Stimulated activated CD8-positive, alpha-beta memory T cell treated with anti-CD3 and anti-CD28 coated beads, Interleukin-4, amount 100 ng/mL, for 1 hour (primary cell): ENCODE data around the gene NPFFR1.

Experiments
- DNase-seq, 2 donors: peaks; one replicate each; pipeline ENCODE4 v3.0.0-alpha.2; 2020; ENCODE audit warnings: low read depth in 2 of 2, low spot score in 1 of 2

Gene NPFFR1

DNA sequence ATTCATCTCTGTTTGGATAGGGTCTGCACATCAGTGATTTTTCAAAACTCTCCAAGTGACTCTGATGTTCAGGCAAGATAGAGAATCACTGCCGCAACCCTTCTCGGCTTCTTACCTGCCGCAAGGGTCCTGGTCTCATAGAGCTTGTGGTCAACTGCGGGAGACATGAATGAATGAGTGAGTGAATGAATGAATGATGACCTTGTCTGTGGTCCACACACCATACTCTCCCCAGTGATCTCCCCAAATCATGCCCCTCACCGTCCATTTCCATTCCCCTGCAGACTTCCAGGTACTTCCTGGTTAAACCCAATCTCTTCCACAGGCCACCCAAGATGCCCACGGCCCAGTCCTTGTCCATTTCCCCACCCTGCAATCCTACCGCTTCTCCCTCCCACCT lies 5.9 kb upstream of the NPFFR1 start:
- no peak for DNase-seq

DNA sequence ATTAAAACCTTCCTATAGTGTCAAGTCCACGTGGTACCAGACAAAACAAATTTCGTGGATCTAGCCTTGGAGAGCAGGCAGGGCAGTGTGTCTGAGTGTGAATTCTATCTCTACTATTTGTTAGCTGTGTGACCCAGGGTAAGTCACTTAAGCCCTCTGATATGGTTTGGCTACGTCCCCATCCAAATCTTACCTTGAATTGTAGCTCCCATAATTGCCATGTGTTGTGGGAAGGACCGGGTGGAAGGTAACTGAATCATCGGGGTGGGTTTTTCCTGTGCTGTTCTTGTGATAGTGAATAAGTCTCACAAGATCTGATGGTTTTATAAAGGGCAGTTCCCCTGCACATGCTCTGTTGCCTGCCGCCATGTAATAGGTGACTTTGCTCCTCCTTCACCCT lies 2.8 kb upstream of the NPFFR1 start:
- no peak for DNase-seq

DNA sequence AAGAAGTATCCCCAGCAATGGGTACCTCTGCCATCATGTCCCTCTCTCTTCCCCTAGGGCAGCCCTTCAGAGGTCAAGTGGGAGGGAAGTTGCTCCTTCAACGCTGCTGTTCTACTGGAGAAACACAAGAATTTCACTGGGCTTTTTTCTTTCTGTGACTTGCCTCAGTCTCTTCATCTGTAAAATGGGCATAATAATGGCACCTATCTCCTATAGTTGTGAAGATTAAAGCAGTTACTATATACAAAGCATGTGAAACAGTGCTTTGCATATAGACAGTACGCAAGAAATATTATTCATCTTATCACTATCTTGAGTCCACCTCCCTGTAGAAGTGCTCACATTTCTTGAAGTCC lies 1.6 kb upstream of the NPFFR1 start:
- no peak for DNase-seq

DNA sequence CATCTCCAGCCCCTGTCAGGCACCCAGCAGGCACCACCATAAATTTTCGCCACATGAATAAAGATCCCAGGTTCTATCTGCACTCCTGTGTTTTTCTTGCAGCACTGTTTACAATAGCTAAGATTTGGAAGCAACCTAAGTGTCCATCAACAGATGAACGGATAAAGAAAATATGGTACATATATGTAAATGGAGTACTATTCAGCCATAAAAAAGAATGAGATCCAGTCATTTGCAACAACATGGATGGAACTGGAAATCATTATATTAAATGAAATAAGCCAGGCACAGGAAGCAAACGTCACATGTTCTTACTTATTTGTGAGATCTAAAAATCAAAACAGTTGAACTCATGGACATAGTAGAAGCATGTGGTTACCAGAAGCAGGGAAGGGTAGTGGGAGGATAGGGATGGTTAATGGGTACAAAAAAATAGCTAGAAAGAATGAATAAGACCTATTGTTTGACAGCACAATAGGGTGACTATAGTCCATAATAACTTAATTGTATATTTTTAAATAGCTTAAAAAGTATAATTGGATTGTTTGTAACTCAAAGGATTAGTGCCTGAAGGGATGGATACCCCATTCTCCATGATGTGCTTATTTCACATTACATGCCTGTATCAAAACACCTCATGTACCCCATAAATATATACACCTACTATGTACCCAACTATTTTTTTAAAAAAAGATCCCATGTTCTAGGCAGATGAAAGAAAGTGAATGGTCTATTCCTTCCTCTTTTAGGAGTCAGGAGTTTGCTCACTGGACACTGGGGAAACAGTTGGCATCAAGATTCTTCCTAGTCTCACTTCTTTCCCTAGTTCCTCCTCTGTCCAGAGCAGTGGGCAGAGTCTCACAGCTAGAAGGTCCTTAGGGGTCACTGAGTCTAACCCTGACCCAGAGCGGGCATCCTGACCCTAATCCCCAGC lies 1.0 kb upstream of the NPFFR1 start:
- no peak for DNase-seq

DNA sequence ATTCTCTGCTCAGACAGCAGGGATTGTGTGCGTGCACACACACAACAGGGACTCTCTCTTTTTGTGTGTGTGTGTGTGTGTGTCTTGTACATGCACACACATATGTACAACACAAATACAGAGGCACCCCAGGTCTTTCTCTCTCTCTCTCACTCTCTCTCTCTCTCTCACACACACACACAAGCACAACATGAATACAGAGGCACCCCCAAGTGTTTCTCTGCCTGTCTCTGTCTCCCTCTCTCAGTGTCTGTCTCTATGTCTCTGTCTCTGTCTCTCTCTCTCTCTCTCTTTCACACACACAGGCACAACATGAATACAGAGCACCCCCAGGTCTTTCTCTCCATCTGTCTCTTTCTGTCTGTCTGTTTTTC lies 746 bp downstream of the NPFFR1 start:
- DNase-seq = no peak

DNA sequence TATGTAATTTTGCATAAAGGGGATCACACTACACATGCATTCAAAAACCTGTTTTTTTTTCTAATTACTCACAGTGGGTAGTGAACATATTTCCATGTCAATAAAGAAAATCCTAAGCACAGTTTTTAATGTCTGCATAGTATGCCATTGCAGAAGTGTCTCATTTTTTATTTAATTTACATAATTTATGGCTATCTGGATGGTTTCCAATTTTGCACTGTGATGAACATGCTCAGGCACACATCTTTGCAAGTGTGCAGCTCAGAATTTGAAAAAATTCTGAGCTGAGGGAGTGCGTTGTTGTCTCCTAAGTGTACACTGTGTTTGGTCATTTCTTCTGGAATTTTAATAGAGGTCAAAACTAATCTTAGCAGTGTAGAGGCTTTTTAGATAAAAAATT lies 2.2 kb downstream of the NPFFR1 start:
- DNase-seq = no peak

DNA sequence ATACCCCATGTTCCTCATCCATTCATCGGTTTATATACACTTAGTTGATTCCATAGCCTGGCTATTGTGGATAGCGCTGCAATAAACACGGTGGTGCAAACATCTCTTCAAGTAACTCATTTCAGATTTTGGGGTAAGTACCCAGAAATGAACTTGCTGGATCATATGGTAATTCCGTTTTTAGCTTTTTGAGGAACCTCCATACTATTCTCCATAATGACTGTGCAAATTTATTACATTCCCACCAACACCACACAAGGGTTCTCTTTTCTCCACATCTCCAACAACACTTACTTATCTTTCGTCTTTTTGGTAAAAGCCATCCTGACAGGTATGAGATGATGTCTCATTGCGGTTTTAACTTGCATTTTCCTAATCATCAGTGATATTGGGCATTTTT lies 3.7 kb downstream of the NPFFR1 start:
- DNase-seq = no peak

DNA sequence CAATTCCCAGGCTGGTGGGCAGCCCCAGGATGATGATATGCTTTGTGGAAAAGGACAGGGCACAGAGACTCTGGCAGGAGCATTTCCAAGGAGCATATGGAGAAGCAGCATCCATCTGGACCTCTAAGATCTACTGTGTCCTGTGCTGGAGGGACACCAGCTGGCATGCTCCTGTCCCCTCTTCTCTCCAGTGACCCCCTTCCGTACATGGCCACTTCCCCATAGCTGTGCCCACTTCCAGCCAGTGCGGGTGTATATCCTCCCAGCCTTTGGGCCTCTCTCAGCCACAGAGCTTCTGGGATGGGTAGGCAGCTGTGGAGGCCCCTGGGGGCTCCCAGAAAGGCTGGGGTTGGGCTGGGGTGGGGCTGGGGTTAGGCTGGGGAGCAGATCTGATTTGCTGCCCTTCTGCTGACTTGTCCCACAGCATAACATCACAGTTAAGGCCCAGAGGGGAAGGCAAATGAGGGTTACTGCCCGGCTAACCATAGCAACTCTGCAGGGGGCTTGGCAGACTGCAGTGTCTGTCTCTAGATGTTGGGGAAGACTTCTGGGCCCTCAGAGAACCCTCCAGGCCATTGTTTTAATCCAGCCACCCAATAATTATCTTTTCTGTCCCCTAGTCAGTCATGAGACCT lies 6.3 kb downstream of the NPFFR1 start:
- no peak for DNase-seq

DNA sequence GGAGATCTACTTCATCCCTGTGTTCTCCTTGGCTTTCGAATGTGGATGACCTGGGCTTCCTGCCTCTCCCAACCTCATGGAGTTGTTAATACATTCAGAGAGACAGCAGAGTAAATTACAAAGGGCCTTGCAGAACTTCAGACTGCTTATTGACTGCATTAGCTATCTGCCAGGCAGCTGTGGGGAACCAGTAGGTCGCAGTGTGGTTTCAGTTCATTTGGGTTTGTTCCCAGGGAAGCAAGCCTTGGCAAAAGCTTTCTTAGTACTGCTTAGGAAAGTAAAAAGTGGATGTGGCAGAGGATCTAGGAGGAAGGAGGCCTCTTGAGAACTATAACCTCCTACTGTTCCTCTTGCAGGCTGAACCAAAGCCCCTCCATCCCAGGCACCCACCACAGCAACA lies 9.2 kb downstream of the NPFFR1 start:
- no peak for DNase-seq

DNA sequence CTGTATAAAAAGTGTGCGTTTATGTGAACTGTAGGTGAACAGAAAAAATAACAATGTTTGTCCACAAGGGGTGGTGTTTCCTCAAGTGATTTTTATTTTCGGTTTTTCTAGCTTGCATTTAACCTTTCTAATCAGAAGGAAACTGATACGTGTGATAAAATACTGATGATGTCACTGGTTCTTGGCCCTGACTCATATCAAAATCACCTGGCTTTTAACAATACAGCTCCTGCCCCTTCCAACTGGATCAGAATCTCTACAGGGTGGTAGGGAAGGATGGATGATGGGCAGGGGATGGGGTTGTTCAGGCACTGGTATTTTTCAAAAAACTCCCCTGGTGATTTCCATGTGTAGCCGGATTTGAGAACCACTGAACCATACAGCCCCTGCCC lies 10.9 kb downstream of the NPFFR1 start:
- no peak for DNase-seq

DNA sequence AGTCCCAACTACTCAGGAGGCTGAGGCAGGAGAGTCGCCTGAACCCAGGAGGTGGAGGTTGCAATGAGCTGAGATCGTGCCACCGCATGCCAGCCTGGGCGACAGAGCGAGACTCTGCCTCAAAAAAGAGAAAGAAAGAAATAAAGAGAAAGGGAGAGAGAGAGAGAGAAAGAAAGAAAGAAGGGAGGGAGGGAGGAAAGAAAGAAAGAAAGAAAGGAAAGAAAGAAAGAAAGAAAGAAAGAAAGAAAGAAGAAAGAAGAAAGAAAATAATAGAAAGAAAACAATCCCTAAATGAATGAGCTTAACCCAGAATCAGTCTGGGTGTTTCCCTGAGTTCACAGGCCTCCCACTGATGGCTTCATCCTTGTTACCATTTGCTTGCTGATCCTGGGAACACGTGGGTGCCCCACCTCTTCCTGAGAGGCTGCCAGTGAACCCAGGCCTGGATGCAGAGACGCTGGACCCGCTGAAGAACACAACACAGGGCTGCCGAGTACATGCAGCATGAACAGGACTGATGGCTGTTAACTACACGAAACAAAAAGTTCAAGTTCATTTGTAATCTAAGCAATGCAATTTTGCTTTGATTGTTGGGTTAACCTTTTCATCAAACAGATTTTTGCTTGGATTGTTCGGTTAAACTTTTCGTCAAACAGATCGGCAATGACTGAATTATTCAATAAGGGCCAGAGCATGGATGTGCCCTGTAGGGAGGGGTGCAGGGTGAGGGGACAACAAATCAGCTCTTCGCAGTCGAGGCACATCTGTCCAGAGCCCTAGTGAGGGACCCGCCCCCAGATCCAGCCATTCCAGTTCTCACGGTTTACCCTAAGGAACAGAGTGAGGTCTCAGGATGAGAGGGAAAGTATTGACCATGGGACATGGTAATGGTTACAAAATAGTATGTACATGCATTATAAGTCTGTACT lies 11.5 kb downstream of the NPFFR1 start:
- no peak for DNase-seq

DNA sequence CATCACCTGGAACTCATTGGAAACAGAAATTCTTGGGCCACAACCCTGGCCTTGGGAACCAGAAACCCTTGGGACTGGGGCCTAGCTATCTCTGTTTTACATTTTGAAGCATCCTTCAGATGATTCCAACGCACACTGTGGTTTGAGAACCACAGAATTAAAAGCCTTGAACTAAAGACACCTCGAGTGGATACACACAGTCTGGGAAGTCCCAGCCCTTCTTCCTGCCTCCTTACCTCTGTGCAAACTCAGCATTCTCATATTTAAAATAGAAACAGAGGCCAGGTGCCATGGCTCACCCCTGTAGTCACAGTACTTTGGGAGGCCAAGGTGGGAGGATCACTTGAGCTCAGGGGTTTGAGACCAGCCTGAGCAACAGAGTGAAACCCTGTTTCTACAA lies 12.9 kb downstream of the NPFFR1 start:
- DNase-seq = no peak

DNA sequence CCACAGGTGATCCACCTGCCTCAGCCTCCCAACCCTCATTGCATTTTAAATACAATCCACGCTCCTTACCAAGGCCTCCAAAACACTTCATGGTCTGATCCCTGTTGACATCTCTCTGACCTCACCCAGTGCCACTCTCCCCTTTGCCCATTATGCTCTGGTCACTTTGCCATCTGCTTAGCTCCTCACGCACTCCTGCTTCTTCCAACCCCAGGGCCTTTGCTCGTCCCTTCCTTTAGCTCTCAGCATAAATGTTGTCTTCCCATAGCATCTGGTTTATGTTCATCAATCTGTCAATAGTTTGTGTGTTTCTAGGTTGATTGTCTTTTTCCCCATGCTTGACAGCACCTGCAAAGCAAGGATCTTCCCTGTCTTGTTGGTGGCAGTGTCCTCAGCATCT lies 14.1 kb downstream of the NPFFR1 start:
- no peak for DNase-seq

DNA sequence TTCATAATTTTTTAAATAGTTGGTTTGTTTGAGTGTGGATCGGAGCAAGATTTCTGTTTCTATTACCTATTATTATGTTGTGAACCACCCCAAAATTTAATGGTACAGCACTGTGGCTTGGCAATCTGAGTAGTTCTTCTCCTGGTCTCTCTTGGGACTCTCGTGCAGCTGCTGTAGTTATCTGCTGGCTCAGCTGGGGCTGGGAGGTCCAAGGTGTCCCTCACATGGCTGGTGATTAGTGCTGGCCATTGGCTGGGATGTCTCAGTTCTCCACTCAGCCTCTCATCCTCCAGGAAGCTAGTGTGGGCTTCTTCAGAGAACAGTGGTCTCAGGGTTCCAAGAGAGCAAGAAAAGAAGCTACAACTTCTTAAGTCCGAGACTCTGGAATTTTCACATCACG lies 15.4 kb downstream of the NPFFR1 start:
- DNase-seq = no peak

DNA sequence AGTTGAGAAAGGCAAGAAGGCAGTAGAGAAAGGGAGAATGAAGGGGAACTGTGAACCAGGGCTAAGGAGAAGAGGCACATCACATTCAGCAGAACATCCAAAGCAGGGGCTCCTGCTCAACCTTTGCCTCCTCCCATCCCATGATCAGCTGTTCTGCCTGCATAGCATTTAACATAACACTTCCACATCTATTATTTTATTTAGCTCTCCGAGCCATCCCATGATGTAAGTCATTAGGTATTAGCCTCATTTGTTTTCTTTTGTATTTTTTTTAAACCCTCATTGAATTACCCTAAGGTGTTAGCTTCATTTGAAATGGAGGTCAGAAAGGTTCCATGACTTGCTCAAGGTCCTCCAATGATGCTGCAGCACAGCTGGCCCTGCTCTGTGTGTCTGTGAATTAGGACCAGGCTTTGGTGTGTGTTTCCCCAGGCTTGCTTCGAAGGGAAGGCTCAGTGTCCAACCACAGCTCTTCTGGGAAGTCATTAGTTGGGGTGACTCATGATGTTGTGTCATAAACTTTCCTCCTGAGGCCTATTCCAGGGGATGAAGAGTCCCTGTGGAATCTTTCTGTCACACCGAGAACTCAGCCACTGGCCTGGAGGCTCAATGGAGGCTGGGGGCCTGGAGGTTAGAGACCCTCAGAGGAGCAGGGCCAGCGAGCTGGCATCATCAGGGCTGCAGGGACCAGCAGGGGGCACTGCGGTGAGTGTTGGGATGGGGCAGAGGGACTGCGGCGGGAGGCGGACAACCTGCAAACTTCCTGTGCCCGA lies 16.5 kb downstream of the NPFFR1 start:
- DNase-seq = no peak

DNA sequence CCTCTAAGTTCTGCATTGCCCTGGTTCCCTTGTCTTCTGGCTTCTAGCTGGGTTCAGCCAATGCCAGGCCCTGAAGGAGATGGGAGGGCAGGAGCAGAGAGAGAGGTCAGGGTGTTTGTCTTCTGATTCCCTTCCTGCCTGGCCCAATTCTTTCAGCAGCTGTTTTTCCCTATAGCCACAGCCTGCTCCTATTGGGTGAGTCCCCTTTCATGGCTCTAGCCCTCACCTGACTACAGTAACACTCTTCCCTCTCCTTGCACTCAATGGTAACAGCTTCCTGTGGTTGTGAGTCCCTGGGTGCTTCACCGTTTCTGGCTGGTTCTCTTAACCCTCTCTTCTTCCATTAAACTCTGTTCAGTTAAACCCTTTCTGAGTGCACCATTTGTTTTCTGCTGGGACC lies 17.1 kb downstream of the NPFFR1 start:
- no peak for DNase-seq

DNA sequence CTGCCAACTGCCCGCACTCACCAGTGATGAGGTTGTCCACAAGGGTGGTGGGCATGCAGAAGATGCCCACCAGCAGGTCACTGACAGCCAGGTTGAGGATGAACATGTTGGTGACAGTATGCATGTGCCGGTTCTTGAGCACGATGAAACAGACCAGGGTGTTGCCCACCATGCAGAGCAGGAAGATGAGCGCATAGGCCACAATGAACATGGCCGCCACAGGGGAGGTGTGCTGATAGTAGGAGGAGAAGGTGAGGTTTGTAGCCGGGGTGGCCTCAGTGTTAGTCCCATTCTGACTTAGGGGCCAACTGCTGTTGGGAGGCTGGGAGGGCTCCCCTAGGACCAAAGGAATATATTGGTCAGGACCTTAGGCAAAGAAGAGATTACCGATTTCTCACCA lies 17.7 kb downstream of the NPFFR1 start:
- no peak for DNase-seq

DNA sequence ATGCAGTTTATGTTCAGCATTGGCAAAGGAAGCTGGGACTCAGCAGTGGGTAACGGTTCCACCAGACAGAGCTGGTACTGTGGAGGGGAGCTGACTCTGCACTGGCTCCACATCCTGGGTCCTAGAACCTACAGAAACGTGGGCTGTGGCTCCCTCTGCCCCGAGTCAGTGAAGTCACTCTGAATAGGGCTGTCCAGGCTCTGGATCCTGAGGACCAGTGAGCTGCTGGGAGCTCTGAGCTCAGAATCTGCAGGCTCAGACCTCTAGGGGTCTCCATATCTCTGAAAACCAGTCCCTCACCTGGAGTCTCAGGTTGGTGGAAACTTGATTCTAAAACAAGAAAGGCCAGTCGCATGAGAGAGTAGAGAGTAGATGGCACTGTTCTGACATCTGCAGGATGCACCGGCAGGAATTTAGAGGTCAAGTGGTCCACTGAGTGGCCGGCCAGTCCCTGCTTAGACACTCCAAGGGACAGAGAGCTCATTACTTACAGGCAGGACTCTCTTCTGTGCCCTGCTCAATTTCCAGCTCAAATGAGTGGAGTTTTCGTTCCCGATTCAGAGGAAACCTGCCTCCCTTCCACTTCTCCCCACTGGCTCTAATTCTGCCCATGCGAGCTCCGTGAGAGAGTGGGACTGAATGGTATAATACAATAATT lies 18.6 kb downstream of the NPFFR1 start:
- no peak for DNase-seq

DNA sequence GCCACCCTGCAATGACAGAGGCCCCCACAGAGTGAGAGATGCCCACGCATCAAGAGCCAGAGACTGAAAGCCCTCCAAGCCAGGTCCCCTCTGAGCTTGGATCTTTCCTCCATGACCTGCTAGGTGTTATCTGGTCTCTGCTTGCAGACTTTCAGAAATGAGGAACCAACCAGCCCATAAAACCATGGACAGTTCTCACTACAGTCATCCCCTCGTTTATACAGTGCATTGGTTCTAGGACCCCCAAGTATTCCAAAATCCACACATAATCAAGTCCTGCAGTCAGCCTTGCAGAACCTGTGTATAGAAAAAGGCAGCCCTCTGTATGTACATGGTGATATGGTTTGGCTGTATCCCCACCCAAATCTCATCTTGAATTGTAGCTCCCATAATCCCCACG lies 23.1 kb downstream of the NPFFR1 start:
- no peak for DNase-seq

DNA sequence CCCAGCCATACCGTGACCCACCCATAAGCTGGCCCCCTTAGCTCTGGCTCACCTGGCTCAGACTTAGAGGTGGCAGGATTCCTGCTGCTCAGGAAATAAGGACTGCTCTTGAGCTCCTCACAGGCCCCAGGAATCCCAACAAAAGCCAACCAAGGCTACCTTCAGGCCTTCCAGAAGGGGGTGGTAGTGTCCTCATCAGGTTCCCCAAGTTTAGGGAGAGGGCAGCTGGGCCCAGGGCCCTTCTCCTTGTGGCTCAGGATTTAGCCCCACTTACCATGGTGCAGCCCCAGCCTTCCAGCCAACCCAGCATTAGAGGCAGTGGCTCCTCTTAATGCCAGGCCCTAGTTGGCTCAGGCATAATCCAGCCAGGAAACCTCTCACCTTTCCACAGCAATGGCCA lies 23.5 kb downstream of the NPFFR1 start:
- no peak for DNase-seq

DNA sequence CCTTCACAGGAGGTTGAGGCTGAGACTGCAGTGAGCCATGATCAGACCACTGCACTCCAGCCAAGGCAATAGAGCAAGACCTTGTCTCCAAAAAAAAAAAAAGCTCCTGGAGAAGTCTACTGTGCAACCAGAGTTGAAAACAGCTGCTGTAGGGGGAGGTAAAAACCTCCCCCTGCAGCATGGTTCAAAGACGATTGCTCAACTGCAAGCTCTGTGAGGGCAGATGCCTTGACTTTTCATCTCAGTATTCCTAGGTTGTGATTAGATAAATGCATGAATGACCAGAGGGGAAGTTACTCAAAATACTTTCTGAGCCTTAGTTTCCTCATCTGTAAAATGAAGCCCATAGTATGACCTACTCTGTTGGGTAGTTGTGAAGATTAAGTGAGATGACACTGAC lies 25.6 kb downstream of the NPFFR1 start:
- DNase-seq = no peak
